ENCODE data around the gene PRKG1.
"Not testable (repeated sequence)": the region's sequence is repeated elsewhere in the genome, so short reads cannot be mapped to it uniquely, and the experiment has no call there.

PRKG1 gene

GRCh38 chr10:51171946-51172345, 97.7 kb downstream of the PRKG1 start:
- no peak for DNase-seq (ENCODE audit: low read depth)

- DNase-seq (ENCODE audit: low read depth) = no peak
These were observed 102.8 kb downstream of the PRKG1 start for GRCh38 chr10:51176976-51177695.

- DNase-seq (ENCODE audit: low read depth) = no peak
These were observed 104.3 kb downstream of the PRKG1 start for GRCh38 chr10:51178634-51179033.

- DNase-seq (ENCODE audit: low read depth) = no peak
These were observed 105.9 kb downstream of the PRKG1 start for GRCh38 chr10:51180141-51180540.

GRCh38 chr10:51183783-51184182, 109.5 kb downstream of the PRKG1 start:
- no peak for DNase-seq (ENCODE audit: low read depth)

- no peak for DNase-seq (ENCODE audit: low read depth)
These were observed 112.1 kb downstream of the PRKG1 start for GRCh38 chr10:51186361-51186760.

- no peak for DNase-seq (ENCODE audit: low read depth)
These were observed 113.7 kb downstream of the PRKG1 start for GRCh38 chr10:51188008-51188407.

- no peak for DNase-seq (ENCODE audit: low read depth)
These were observed 114.6 kb downstream of the PRKG1 start for GRCh38 chr10:51188866-51189265.

- no peak for DNase-seq (ENCODE audit: low read depth)
These were observed 122.4 kb downstream of the PRKG1 start for GRCh38 chr10:51196508-51197175.

GRCh38 chr10:51198170-51198569, 123.9 kb downstream of the PRKG1 start:
- no peak for DNase-seq (ENCODE audit: low read depth)

- DNase-seq (ENCODE audit: low read depth) = no peak
These were observed 127.7 kb downstream of the PRKG1 start for GRCh38 chr10:51201947-51202346.

- DNase-seq (ENCODE audit: low read depth) = no peak
These were observed 129.1 kb downstream of the PRKG1 start for GRCh38 chr10:51203359-51203758.

- no peak for DNase-seq (ENCODE audit: low read depth)
These were observed 129.8 kb downstream of the PRKG1 start for GRCh38 chr10:51204066-51204465.

- DNase-seq (ENCODE audit: low read depth) = no peak
These were observed 130.4 kb downstream of the PRKG1 start for GRCh38 chr10:51204701-51205100.

GRCh38 chr10:51206500-51206899, 132.2 kb downstream of the PRKG1 start:
- no peak for DNase-seq (ENCODE audit: low read depth)

- DNase-seq (ENCODE audit: low read depth) = not testable (repeated sequence)
These were observed 138.7 kb downstream of the PRKG1 start for GRCh38 chr10:51212937-51213336.

GRCh38 chr10:51214207-51215196, 140.2 kb downstream of the PRKG1 start:
- no peak for DNase-seq (ENCODE audit: low read depth)

GRCh38 chr10:51215951-51216834, 141.9 kb downstream of the PRKG1 start:
- DNase-seq (ENCODE audit: low read depth) = no peak

GRCh38 chr10:51217505-51217904, 143.2 kb downstream of the PRKG1 start:
- no peak for DNase-seq (ENCODE audit: low read depth)

- DNase-seq (ENCODE audit: low read depth) = no peak
These were observed 150.4 kb downstream of the PRKG1 start for GRCh38 chr10:51224671-51225161.

All from T-helper 22 cell (primary cell).